OCI-LY7 (cell line): ENCODE results near the gene PARN.

Experiments
- CTCF ChIP-seq: fragments of 200-600 bp; sonication (generic); conservative IDR thresholded peaks from 2 replicates; pipeline ENCODE4 v1.5.1; 2014; ENCODE audit warnings: mild to moderate bottlenecking, antibody characterized with exemption, low read length, moderate library complexity, mixed read lengths
- EZH2phosphoT487 ChIP-seq: fragments of 200-600 bp; sonication (generic); IDR thresholded peaks from 2 replicates; pipeline ENCODE4 v1.6.1; 2018; ENCODE audit warnings: low read depth, borderline replicate concordance, mild to moderate bottlenecking, mixed run types, antibody characterized with exemption, low read length, moderate library complexity, mixed read lengths

GRCh38 chr16:14629919-14630619, at the start of gene PARN:
- TF ChIP-seq CTCF: no peak
- no peak for TF ChIP-seq EZH2phosphoT487
